Suprapubic skin (tissue), 3 donors: ENCODE results near the gene NRXN3.

Experiments
- CTCF ChIP-seq, 2 donors: fragments of 200-600 bp in 1 of 2; fragments of 450-650 bp in 1 of 2; sonication (generic) in 1 of 2; IDR thresholded peaks; one replicate each; pipeline ENCODE4 v1.5.1; 2016 to 2019; ENCODE audit warnings: antibody characterized with exemption in 2 of 2, mild to moderate bottlenecking in 1 of 2, moderate library complexity in 1 of 2
- POLR2A ChIP-seq, 2 donors: fragments of 450-650 bp; IDR thresholded peaks; one replicate each; pipeline ENCODE4 v1.6.1; 2017; ENCODE audit warnings: antibody characterized with exemption in 2 of 2, mild to moderate bottlenecking in 2 of 2, moderate library complexity in 2 of 2

- TF ChIP-seq CTCF (IDR thresholded peaks at IDR 0.05) (no peak), POLR2A (IDR thresholded peaks at IDR 0.05) (no peak)
Observed at GRCh38 chr14:78840898-78841297, 670.7 kb downstream of the NRXN3 start.
